Bronchial epithelial cell (primary cell): ENCODE data around the gene ADCY2. TPM values are rescaled to one million over a fixed set of nuclear protein-coding genes. Genes with fewer than 3 reads are reported as not detected.

Source experiments
- DNase-seq: peaks from one replicate; pipeline ENCODE4 v3.0.0-alpha.2; 2010; ENCODE audit warnings: low read depth
- FAIRE-seq: peaks from 2 replicates; lab custom pipeline; 2011; peaks lifted over from hg19 to GRCh38; lab: Jason Lieb, UNC
- H3K27me3 ChIP-seq: 2 replicates; pipeline ENCODE4 v1.5.1; 2011; ENCODE audit warnings: low read length; ENCODE audit not compliant: control insufficient read depth, insufficient read depth
- H3K36me3 ChIP-seq: 2 replicates; pipeline ENCODE4 v1.5.1; 2011; ENCODE audit warnings: low read length; ENCODE audit not compliant: control insufficient read depth, insufficient read depth
- H3K4me3 ChIP-seq: 2 replicates; pipeline ENCODE4 v1.5.1; 2011; ENCODE audit warnings: mild to moderate bottlenecking, low read depth, low read length, control low read depth
- CTCF ChIP-seq: IDR thresholded peaks from 2 replicates; pipeline ENCODE4 v1.5.1; 2011; ENCODE audit warnings: mild to moderate bottlenecking, moderate library complexity, low read length, control low read depth, inconsistent platforms; ENCODE audit not compliant: insufficient read depth, severe bottlenecking
- total RNA-seq: library from RNA; depleted of rRNA; stranded (reverse); fragments of >200 nt; gene quantifications from 2 replicates; pipeline ENCODE4 v1.2.1, GENCODE V29; 2014

Gene ADCY2
- total RNA-seq, 1 donor from 2014 or later = under 0.01 TPM

GRCh38 chr5:7850395-7851239 lies 454.7 kb downstream of the ADCY2 start, which contains the start of gene CFAP90:
Gene CFAP90, minus strand, starts transcription at chr5:7851133. Its CDS starts 112 bp downstream, at chr5:7851021.
- Histone ChIP-seq H3K4me3 (peak within 1 kb of the TSS; percentile 34), H3K36me3 (no peaks in the 10 kb centered on the region), H3K27me3 (peaks cover 8% of the 10 kb centered on the region)
- peak; percentile 47 for TF ChIP-seq CTCF
- FAIRE-seq (no peak), DNase-seq (no peak)

GRCh38 chr5:7851240-7851592 lies 455.3 kb downstream of the ADCY2 start:
- FAIRE-seq = no peak
- Histone ChIP-seq H3K27me3 (peaks cover 8% of the 10 kb centered on the region), H3K4me3 (no peak overlapping the region), H3K36me3 (no peaks in the 10 kb centered on the region)
- TF ChIP-seq CTCF = no peak
- DNase-seq = no peak

DNA sequence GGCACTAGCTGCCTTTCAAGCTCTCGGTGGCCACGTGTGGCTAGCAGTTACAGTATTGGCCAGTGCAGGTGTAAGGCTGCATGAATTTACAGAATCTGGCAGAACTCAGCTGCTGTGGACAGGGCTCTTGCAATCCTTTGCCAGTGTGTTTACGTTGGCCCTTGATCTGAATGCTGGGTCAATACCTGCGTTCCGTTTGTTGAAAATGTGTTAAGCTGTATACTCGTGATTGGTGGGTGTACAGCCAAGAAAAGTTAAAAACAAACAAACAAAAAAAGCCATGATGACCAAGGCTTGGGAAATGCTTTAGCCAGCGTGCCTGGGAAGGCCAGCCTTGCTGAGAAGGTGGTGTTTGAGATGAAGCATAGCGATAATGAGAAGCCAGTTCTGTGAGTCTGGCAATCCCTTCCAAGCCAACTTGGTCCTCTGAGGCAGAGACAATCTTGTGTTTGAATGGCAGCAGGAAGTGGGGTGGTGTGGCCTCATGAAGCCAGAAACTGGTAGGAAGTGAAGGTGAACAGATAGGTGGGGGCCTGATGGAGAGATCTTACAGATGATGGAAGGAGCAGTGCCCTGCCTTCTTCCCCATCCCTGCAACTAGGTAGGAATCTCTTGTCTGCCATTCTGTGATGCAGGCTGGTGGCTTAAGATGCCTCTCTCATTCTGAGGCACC lies 455.8 kb downstream of the ADCY2 start:
- Histone ChIP-seq H3K27me3 (peaks cover 8% of the 10 kb centered on the region), H3K36me3 (no peaks in the 10 kb centered on the region), H3K4me3 (no peak overlapping the region)
- DNase-seq (no peak), FAIRE-seq (no peak)
- TF ChIP-seq CTCF = no peak

GRCh38 chr5:7852542-7852941 lies 456.6 kb downstream of the ADCY2 start:
- H3K4me3 ChIP-seq = no peak overlapping the region
- H3K27me3 ChIP-seq = peaks cover 8% of the 10 kb centered on the region
- no peak for TF ChIP-seq CTCF
- DNase-seq = no peak
- no peaks in the 10 kb centered on the region for H3K36me3 ChIP-seq
- FAIRE-seq = no peak

DNA sequence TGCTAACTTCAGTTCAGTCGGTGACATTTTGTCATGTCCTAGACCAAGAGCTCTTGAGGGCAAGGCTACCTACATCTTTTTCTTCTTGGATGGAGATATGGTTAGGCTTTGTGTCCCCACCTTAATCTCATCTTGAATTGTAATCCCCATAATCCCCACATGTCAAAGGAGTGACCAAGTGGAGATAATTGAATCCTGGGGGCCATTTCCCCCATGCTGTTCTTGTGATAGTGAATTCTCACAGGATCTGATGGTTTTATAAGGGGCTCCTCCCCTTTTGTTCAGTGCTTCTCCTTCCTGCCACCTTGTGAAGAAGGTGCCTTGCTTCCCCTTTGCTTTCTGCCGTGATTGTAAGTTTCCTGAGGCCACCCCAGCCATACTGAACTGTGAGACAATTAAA lies 457.1 kb downstream of the ADCY2 start:
- no peaks in the 10 kb centered on the region for H3K36me3 ChIP-seq
- no peak for TF ChIP-seq CTCF
- H3K4me3 ChIP-seq = no peak overlapping the region
- FAIRE-seq (no peak), DNase-seq (no peak)
- peaks cover 8% of the 10 kb centered on the region for H3K27me3 ChIP-seq
